ENCODE results near the gene INSR. TPM values are rescaled to one million over a fixed set of nuclear protein-coding genes. Genes with fewer than 3 reads are reported as not detected.

Gene INSR
- total RNA-seq, 4 donors from 2014 or later, result 70.7 to 165 (median 89.2) TPM

- WGBS, 2 donors, result 97 to 98% methylated on average over 29 of the region's 29 CpGs
- intact Hi-C loops (cut with DNase I; ENCODE audit: low total_unique reads), result no loop called here
- no peak for DNase-seq (ENCODE audit: low spot score in 2 of 2)
- H3K4me3 ChIP-seq (ENCODE audit: low read depth, poor library complexity, severe bottlenecking), result no peak overlapping the region
- TF ChIP-seq POLR2A (IDR thresholded peaks at IDR 0.05), result no peak
- TF ChIP-seq CTCF (IDR thresholded peaks at IDR 0.05), result no peak
Observed at GRCh38 chr19:7074705-7075282, 219.4 kb downstream of the INSR start.

GRCh38 chr19:7072541-7072940 is 221.7 kb downstream of the INSR start:
- WGBS, 2 donors, result 80 to 97% methylated on average over 6 of the region's 6 CpGs

GRCh38 chr19:7069904-7070226 is 224.3 kb downstream of the INSR start:
- TF ChIP-seq POLR2A (IDR thresholded peaks at IDR 0.05), result no peak
- TF ChIP-seq CTCF (IDR thresholded peaks at IDR 0.05), result no peak
- H3K4me3 ChIP-seq (ENCODE audit: low read depth, poor library complexity, severe bottlenecking), result peak overlapping the region; percentile 94
- DNase-seq (ENCODE audit: low spot score in 2 of 2), result no peak
- intact Hi-C loops (cut with DNase I; ENCODE audit: low total_unique reads), result no loop called here
- 0% methylated on average over 12 of the region's 12 CpGs for WGBS, 2 donors

More at GRCh38 chr19:7072541-7072940, 221.7 kb downstream of the INSR start:
- DNase-seq (ENCODE audit: low spot score in 2 of 2), result no peak
- no peak overlapping the region for H3K4me3 ChIP-seq (ENCODE audit: low read depth, poor library complexity, severe bottlenecking)
- intact Hi-C loops (cut with DNase I; ENCODE audit: low total_unique reads), result no loop called here
- TF ChIP-seq POLR2A (IDR thresholded peaks at IDR 0.05) (no peak), CTCF (IDR thresholded peaks at IDR 0.05) (no peak)

- intact Hi-C loops (cut with DNase I; ENCODE audit: low total_unique reads), result no loop called here
- no peak for TF ChIP-seq CTCF (IDR thresholded peaks at IDR 0.05)
- TF ChIP-seq POLR2A (IDR thresholded peaks at IDR 0.05), result no peak
- peak within 1 kb of the TSS; percentile 94 for H3K4me3 ChIP-seq (ENCODE audit: low read depth, poor library complexity, severe bottlenecking)
- peak; percentile 98 to 100 for DNase-seq (ENCODE audit: low spot score in 2 of 2)
- WGBS, 2 donors, result 1 to 2% methylated on average over 32 to 37 of the region's 56 CpGs
Observed at GRCh38 chr19:7069042-7069903, 224.9 kb downstream of the INSR start, which contains the start of gene ZNF557. Gene ZNF557, plus strand, starts transcription at chr19:7069703. Its CDS starts 5,372 bp downstream, at chr19:7075075.

GRCh38 chr19:7068599-7068998 is 225.6 kb downstream of the INSR start:
- DNase-seq (ENCODE audit: low spot score in 2 of 2), result no peak
- intact Hi-C loops (cut with DNase I; ENCODE audit: low total_unique reads), result no loop called here
- 84 to 85% methylated on average over 6 of the region's 6 CpGs for WGBS, 2 donors
- no peak overlapping the region for H3K4me3 ChIP-seq (ENCODE audit: low read depth, poor library complexity, severe bottlenecking)
- TF ChIP-seq POLR2A (IDR thresholded peaks at IDR 0.05), result no peak
- TF ChIP-seq CTCF (IDR thresholded peaks at IDR 0.05), result no peak
